ENCODE measurements around the gene GAB1.

Gene GAB1

DNA sequence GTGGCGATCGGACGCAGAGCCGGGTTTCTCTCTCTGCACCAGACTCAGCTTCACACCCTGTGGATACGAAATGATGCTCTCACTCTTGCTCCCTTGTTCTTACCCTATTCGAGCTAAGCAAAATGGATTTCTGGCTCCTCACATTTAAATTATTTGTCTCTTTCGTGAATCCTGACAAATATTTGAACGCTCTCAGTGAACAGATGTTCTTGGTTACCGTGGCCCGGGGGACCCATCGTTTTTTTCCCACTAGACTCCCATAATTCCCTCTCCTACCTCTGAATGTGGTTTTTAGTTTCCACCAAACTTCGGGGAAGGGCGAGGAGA lies 177.5 kb downstream of the GAB1 start:
- peaks cover 17% of the 10 kb centered on the region for H3K4me1 ChIP-seq (ENCODE audit: control insufficient read depth, low read depth, low read length)
- no peaks in the 10 kb centered on the region for H3K9me3 ChIP-seq (ENCODE audit: control insufficient read depth, low read depth, low read length)
- H3K27me3 ChIP-seq (ENCODE audit: control insufficient read depth, insufficient read depth, low read length) = no peaks in the 10 kb centered on the region
- peak overlapping the region; percentile 87 for H3K27ac ChIP-seq (ENCODE audit: low read length)
- peak overlapping the region; percentile 98 for H3K4me3 ChIP-seq (ENCODE audit: low read length)
- H3K9ac ChIP-seq (ENCODE audit: low read length) = peak overlapping the region; percentile 99
- H3K36me3 ChIP-seq (ENCODE audit: control insufficient read depth, low read depth, low read length) = peaks cover 29% of the 10 kb centered on the region

- Histone ChIP-seq H3K36me3 (ENCODE audit: control insufficient read depth, low read depth, low read length) (peaks cover 33% of the 10 kb centered on the region), H3K4me1 (ENCODE audit: control insufficient read depth, low read depth, low read length) (peaks cover 17% of the 10 kb centered on the region), H3K27ac (ENCODE audit: low read length) (peak overlapping the region; percentile 87), H3K9ac (ENCODE audit: low read length) (peak overlapping the region; percentile 99), H3K9me3 (ENCODE audit: control insufficient read depth, low read depth, low read length) (no peaks in the 10 kb centered on the region), H3K4me3 (ENCODE audit: low read length) (peak overlapping the region; percentile 98), H3K27me3 (ENCODE audit: control insufficient read depth, insufficient read depth, low read length) (no peaks in the 10 kb centered on the region)
Measured at GRCh38 chr4:143514497-143514896, 177.8 kb downstream of the GAB1 start.

DNA sequence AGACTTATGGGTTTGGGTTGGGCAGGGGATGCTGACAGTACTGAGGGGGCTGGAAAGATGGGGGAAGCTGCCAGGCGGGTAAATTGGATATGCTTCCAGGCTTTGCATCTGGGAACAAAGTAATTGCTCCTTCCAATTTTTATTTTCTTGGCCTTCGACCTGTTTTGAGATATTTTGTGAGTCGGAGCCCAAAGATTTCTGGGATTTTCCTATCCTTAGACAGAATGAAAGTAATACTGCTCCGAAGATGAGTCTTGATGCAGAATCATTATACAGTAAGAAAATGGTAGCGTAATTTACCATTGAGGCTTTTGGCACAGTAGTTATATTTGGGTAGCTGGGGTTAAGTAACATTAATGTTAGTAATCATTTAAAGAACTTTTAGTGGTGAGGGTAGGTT lies 178.2 kb downstream of the GAB1 start:
- no peaks in the 10 kb centered on the region for H3K9me3 ChIP-seq (ENCODE audit: control insufficient read depth, low read depth, low read length)
- peak overlapping the region; percentile 99 for H3K9ac ChIP-seq (ENCODE audit: low read length)
- H3K36me3 ChIP-seq (ENCODE audit: control insufficient read depth, low read depth, low read length) = peaks cover 37% of the 10 kb centered on the region
- H3K27me3 ChIP-seq (ENCODE audit: control insufficient read depth, insufficient read depth, low read length) = no peaks in the 10 kb centered on the region
- no peak overlapping the region for H3K27ac ChIP-seq (ENCODE audit: low read length)
- H3K4me3 ChIP-seq (ENCODE audit: low read length) = peak overlapping the region; percentile 98
- peaks cover 17% of the 10 kb centered on the region for H3K4me1 ChIP-seq (ENCODE audit: control insufficient read depth, low read depth, low read length)

DNA sequence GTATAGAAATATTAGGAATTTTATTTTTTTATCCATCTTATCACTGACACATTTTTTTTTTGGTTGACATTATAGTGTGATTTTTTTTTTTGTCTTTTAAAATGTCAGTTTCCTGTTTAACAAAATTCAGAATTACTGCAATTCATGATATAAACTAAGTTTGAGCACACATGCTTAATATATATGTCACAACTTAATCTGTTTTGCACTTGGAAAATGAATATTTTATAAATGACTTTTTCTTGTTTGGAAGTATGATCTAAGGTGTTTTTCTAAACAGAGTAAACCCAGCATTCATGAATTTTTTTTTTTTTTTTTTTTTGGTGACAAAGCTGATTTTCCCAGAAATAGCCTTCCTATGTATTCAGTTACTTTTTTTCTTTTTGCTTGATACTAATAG lies 179.2 kb downstream of the GAB1 start:
- Histone ChIP-seq H3K4me3 (ENCODE audit: low read length) (peak overlapping the region; percentile 98), H3K4me1 (ENCODE audit: control insufficient read depth, low read depth, low read length) (peaks cover 17% of the 10 kb centered on the region), H3K36me3 (ENCODE audit: control insufficient read depth, low read depth, low read length) (peaks cover 47% of the 10 kb centered on the region), H3K9ac (ENCODE audit: low read length) (peak overlapping the region; percentile 99), H3K27ac (ENCODE audit: low read length) (no peak overlapping the region), H3K9me3 (ENCODE audit: control insufficient read depth, low read depth, low read length) (no peaks in the 10 kb centered on the region), H3K27me3 (ENCODE audit: control insufficient read depth, insufficient read depth, low read length) (no peaks in the 10 kb centered on the region)

DNA sequence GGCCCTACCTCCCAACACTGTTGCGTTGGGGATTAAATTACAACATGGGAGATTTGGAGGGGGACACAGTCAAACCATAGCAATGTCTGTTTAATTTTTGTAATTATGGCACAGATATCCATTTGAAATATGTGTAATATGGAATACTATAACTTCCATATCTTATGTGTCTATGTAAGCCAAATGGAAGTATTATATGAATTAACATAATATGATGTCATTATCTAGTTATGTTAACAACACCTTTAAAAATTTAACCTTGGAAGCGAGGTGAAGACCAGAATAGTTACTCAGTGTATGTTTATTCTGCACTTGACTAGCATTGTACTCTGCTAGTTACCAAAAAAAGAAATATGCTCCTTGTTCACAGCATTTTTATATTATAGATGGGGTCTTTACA lies 181.1 kb downstream of the GAB1 start:
- H3K4me3 ChIP-seq (ENCODE audit: low read length) = no peak overlapping the region
- H3K9me3 ChIP-seq (ENCODE audit: control insufficient read depth, low read depth, low read length) = no peaks in the 10 kb centered on the region
- H3K36me3 ChIP-seq (ENCODE audit: control insufficient read depth, low read depth, low read length) = peaks cover 66% of the 10 kb centered on the region
- H3K27ac ChIP-seq (ENCODE audit: low read length) = no peak overlapping the region
- H3K27me3 ChIP-seq (ENCODE audit: control insufficient read depth, insufficient read depth, low read length) = no peaks in the 10 kb centered on the region
- no peak overlapping the region for H3K9ac ChIP-seq (ENCODE audit: low read length)
- peaks cover 17% of the 10 kb centered on the region for H3K4me1 ChIP-seq (ENCODE audit: control insufficient read depth, low read depth, low read length)

All from iPS-18a (cell line).